Activated CD8-positive, alpha-beta memory T cell treated with anti-CD3 and anti-CD28 coated beads, Interleukin-2, amount 10 ng/mL, durations not matched to agents 7 days and 5 days (primary cell): Measurements from ENCODE around the gene ANO6. TPM values are rescaled to one million over a fixed set of nuclear protein-coding genes. Genes with fewer than 3 reads are reported as not detected.

Experiments
- ATAC-seq: fragments of 150-1000 bp; cut with Tn5 transposase; one replicate; pipeline ENCODE4 v1.10.0; 2021; ENCODE audit warnings: moderate library complexity
- CTCF ChIA-PET: fragments of 350-600 bp; sonication (Branson Sonifier 250); formaldehyde crosslinking; loops from one replicate; lab custom pipeline; 2021; ENCODE audit warnings: antibody characterized with exemption; lab: Charles Lee
- DNase-seq: peaks from one replicate; pipeline ENCODE4 v3.0.0-alpha.2; 2020
- H3K27ac Mint-ChIP-seq: one replicate; pipeline ENCODE4 v1.8.0; 2021; ENCODE audit warnings: mild to moderate bottlenecking, mixed read lengths
- H3K27me3 Mint-ChIP-seq: one replicate; pipeline ENCODE4 v1.8.0; 2021; ENCODE audit warnings: mixed read lengths
- H3K36me3 Mint-ChIP-seq: one replicate; pipeline ENCODE4 v1.8.0; 2021; ENCODE audit warnings: mild to moderate bottlenecking, mixed read lengths
- H3K4me1 Mint-ChIP-seq: one replicate; pipeline ENCODE4 v1.8.0; 2021; ENCODE audit warnings: mixed read lengths
- H3K4me3 Mint-ChIP-seq: one replicate; pipeline ENCODE4 v1.8.0; 2021; ENCODE audit warnings: mild to moderate bottlenecking, moderate library complexity, mixed read lengths
- H3K9me3 Mint-ChIP-seq: one replicate; pipeline ENCODE4 v1.8.0; 2022; ENCODE audit warnings: low read depth, mixed read lengths
- total RNA-seq, 2 experiments: library from RNA; stranded (reverse); gene quantifications; one replicate each; pipeline ENCODE4 v1.2.3, GENCODE V29; 2021

Gene ANO6
- total RNA-seq, 2 experiments from 2014 or later: 21.7 to 22.6 TPM

GRCh38 chr12:45191239-45191638 is 24.7 kb upstream of the ANO6 start:
- peaks cover 3% of the 10 kb centered on the region for H3K36me3 Mint-ChIP-seq
- DNase-seq (no peak), ATAC-seq (no peak)
- no peak overlapping the region for H3K27ac Mint-ChIP-seq
- H3K4me3 Mint-ChIP-seq: no peak overlapping the region
- no peaks in the 10 kb centered on the region for H3K9me3 Mint-ChIP-seq
- peaks cover 13% of the 10 kb centered on the region for H3K4me1 Mint-ChIP-seq
- CTCF ChIA-PET: interaction anchor here (0.7 to 1.3 kb wide), 4 partner anchors 14 to 1432 kb away, joined by 3 to 5 read pairs (median 3); partner anchors contain the start of genes IRAK4 and PUS7L
- H3K27me3 Mint-ChIP-seq: no peaks in the 10 kb centered on the region

- peaks cover 3% of the 10 kb centered on the region for H3K36me3 Mint-ChIP-seq
- no peak overlapping the region for H3K27ac Mint-ChIP-seq
- no peaks in the 10 kb centered on the region for H3K27me3 Mint-ChIP-seq
- H3K9me3 Mint-ChIP-seq: no peaks in the 10 kb centered on the region
- no peak for ATAC-seq
- no peak for DNase-seq
- CTCF ChIA-PET: no interaction called here
- no peak overlapping the region for H3K4me3 Mint-ChIP-seq
- H3K4me1 Mint-ChIP-seq: peaks cover 13% of the 10 kb centered on the region
These were observed 23.2 kb upstream of the ANO6 start for GRCh38 chr12:45192707-45193106.

GRCh38 chr12:45200491-45201043 is 15.3 kb upstream of the ANO6 start:
- CTCF ChIA-PET: interaction anchor here (0.8 to 1.0 kb wide), 3 partner anchors 11 to 1135 kb away, joined by 3 read pairs; partner anchors contain the start of gene ANO6
- ATAC-seq: peak; percentile 33
- Mint-ChIP-seq H3K27me3 (no peaks in the 10 kb centered on the region), H3K36me3 (peaks cover 1% of the 10 kb centered on the region), H3K27ac (no peak overlapping the region), H3K4me3 (peak overlapping the region; percentile 49), H3K9me3 (no peaks in the 10 kb centered on the region), H3K4me1 (peaks cover 18% of the 10 kb centered on the region)
- DNase-seq: no peak

DNA sequence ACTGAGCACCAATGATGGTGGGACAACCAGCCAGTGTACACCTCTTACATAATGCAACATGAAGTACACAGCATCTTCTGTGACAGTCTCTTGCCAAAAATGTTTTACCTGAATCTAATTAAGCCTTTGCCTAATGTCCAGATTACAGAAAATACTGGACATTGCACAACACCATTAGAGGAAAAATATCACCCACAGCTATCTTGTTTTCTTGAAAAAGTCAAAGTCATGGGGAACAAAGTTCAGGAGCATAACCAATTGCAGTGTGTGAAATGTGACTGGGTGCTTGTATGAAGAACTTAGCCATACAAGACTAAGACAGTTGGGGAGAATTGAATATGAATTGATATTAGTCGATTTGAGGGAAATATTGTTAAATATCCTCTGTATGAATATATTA is 12.1 kb upstream of the ANO6 start:
- no peaks in the 10 kb centered on the region for H3K27me3 Mint-ChIP-seq
- peaks cover 1% of the 10 kb centered on the region for H3K36me3 Mint-ChIP-seq
- CTCF ChIA-PET: no interaction called here
- H3K4me3 Mint-ChIP-seq: no peak overlapping the region
- no peak overlapping the region for H3K27ac Mint-ChIP-seq
- no peaks in the 10 kb centered on the region for H3K9me3 Mint-ChIP-seq
- ATAC-seq (no peak), DNase-seq (no peak)
- H3K4me1 Mint-ChIP-seq: peaks cover 18% of the 10 kb centered on the region

GRCh38 chr12:45204757-45205156 is 11.1 kb upstream of the ANO6 start:
- Mint-ChIP-seq H3K27ac (no peak overlapping the region), H3K9me3 (no peaks in the 10 kb centered on the region), H3K4me1 (peaks cover 14% of the 10 kb centered on the region), H3K36me3 (peaks cover 1% of the 10 kb centered on the region), H3K27me3 (no peaks in the 10 kb centered on the region), H3K4me3 (no peak overlapping the region)
- DNase-seq (no peak), ATAC-seq (no peak)
- CTCF ChIA-PET: interaction anchor here (1.0 kb wide), 1 partner anchor 13 kb away, joined by 3 read pairs; no protein-coding TSS in a partner anchor

DNA sequence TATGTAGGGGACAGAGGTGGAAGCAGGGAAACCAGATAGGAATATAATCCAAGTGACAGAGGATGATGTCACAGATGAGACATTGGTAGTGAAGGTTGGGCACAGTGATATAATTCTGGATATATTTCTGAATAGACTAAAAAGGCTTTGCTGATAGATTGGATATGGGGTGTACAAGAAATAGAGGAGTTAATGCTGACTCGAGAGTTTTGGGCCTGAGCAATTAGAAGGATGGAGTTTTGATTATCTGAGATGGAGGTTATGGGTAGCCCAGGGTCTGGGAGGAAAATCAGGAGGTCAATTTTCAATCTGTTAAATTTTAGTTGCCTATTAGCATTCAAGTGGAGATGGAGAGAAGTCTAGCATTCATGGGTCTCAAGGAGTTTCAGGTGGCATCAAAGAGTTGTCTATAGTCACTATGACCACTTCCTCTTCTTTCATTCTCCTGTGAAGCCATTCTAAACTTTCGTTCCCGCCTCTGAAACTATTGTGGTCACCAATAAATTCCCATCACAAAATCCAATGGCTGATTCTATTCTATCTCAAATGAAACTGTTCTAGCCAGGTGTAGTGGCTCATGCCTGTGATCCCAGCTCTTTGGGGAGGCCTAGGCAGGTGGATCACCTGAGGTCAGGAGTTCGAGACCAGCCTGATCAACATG is 10.6 kb upstream of the ANO6 start:
- Mint-ChIP-seq H3K27me3 (no peaks in the 10 kb centered on the region), H3K4me3 (no peak overlapping the region), H3K36me3 (peaks cover 1% of the 10 kb centered on the region), H3K4me1 (peaks cover 10% of the 10 kb centered on the region), H3K27ac (no peak overlapping the region), H3K9me3 (no peaks in the 10 kb centered on the region)
- ATAC-seq: no peak
- DNase-seq: no peak
- CTCF ChIA-PET: interaction anchor here (0.7 to 1.0 kb wide), 3 partner anchors 11 to 203 kb away, joined by 3 read pairs; no protein-coding TSS in a partner anchor

DNA sequence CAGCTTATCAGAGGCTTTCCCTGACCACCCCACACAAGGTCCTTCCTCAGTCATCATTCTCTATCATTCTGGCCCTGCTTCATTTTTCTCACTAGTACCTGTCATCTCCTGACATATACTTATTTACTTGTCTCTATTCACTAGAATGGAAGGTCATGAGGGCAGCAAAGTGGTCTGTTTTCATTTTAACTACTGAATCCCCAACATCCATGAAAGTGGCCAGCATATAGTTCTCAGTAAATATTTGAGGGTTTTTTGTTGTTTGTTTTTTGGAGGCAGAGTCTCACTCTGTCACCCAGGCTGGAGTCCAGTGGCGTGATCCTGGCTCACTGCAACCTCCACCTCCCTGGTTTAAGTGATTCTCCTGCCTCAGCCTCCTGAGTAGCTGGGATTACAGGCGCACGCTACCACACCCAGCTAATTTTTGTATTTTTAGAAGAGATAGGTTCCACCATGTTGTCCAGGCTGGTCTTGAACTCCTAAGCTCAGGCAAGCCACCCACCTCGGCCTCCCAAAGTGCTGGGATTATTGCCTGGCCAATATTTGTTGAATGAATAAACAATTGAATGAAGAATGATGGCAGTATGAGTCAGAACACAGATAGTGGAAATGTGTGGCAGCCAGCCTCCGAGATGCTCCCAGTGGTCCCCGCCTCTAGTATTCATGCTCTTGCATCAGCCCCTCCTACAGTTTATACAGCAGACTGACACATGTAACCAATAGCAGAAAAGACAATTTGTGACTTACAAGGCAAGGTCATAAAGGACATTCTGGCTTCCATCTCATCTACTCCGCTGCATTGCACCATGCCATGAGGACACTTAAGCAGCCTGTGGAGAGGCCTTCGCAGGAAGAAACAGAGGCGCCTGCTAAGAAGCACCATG is 7.0 kb upstream of the ANO6 start:
- no peak overlapping the region for H3K27ac Mint-ChIP-seq
- H3K27me3 Mint-ChIP-seq: no peaks in the 10 kb centered on the region
- H3K4me3 Mint-ChIP-seq: no peak overlapping the region
- CTCF ChIA-PET: no interaction called here
- H3K9me3 Mint-ChIP-seq: no peaks in the 10 kb centered on the region
- peaks cover under 1% of the 10 kb centered on the region for H3K4me1 Mint-ChIP-seq
- DNase-seq (no peak), ATAC-seq (no peak)
- H3K36me3 Mint-ChIP-seq: no peaks in the 10 kb centered on the region

DNA sequence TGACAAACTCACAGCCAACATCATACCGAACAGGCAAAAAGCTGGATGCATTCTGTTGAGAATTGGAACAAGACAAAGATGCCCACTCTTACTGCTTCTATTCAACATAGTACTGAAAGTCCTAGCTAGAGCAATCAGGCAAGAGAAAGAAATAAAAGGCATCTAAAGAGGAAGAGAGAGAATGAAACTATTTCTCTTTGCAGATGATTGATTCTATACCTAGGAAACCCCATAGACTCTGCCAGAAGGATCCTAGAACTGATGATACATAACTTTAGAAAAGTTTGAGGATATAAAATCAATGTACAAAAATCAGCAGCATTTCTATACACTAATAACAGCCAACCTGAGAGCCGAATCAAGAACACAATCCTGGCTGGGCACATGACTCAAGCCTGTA is 6.1 kb upstream of the ANO6 start:
- peaks cover 9% of the 10 kb centered on the region for H3K4me1 Mint-ChIP-seq
- H3K4me3 Mint-ChIP-seq: no peak overlapping the region
- no peaks in the 10 kb centered on the region for H3K27me3 Mint-ChIP-seq
- no peaks in the 10 kb centered on the region for H3K9me3 Mint-ChIP-seq
- ATAC-seq (no peak), DNase-seq (no peak)
- no peak overlapping the region for H3K27ac Mint-ChIP-seq
- CTCF ChIA-PET: no interaction called here
- H3K36me3 Mint-ChIP-seq: no peaks in the 10 kb centered on the region

GRCh38 chr12:45212064-45212463 is 3.8 kb upstream of the ANO6 start:
- H3K36me3 Mint-ChIP-seq: no peaks in the 10 kb centered on the region
- no peaks in the 10 kb centered on the region for H3K27me3 Mint-ChIP-seq
- ATAC-seq: no peak
- H3K4me3 Mint-ChIP-seq: no peak overlapping the region
- peaks cover 15% of the 10 kb centered on the region for H3K4me1 Mint-ChIP-seq
- no peak for DNase-seq
- no peaks in the 10 kb centered on the region for H3K9me3 Mint-ChIP-seq
- CTCF ChIA-PET: no interaction called here
- no peak overlapping the region for H3K27ac Mint-ChIP-seq

DNA sequence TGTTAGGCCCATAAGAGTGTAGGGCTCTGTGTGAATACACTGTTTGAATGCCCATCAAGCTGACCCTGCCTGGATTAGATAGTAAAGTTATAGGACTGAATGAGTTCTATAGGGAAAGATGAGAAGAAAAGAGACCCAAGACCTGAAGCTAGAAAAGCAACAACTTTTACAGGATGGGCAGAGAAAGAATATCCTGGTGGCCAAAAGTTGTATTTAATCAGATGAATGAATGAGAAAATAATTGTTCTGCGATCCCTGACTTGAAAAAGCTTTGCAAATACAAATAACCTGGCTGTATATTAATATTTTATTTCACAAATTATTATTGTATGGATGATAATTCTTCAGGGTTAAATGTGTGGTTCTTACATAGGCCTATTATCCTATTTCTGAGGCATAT is 2.8 kb upstream of the ANO6 start:
- H3K27ac Mint-ChIP-seq: no peak overlapping the region
- no peak for DNase-seq
- no peak for ATAC-seq
- H3K4me3 Mint-ChIP-seq: no peak overlapping the region
- peaks cover 25% of the 10 kb centered on the region for H3K4me1 Mint-ChIP-seq
- H3K27me3 Mint-ChIP-seq: no peaks in the 10 kb centered on the region
- no peaks in the 10 kb centered on the region for H3K9me3 Mint-ChIP-seq
- no peaks in the 10 kb centered on the region for H3K36me3 Mint-ChIP-seq
- CTCF ChIA-PET: no interaction called here

DNA sequence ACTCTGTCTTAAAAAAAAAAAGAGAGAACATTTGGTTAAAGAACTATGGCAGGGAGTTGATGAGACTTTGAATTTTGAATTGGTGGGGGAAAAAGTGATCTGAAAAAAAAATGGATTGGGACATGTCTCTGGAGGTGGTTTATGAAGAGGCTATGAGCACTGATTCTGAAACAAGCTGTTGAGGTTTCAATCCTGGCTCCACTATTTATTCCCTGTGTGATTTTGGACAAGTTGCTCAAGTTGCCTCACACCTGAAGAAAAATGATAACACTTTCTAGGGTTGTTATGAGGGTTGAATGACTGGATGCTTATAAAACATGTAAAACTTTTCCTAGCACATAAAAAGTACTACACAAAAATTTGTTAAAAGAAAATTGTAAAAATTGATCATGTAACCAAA is 1.8 kb upstream of the ANO6 start:
- ATAC-seq (no peak), DNase-seq (no peak)
- CTCF ChIA-PET: interaction anchor here (1.2 to 1.8 kb wide), 3 partner anchors 16 to 44 kb away, joined by 3 to 5 read pairs (median 4); no protein-coding TSS in a partner anchor
- no peak overlapping the region for H3K4me3 Mint-ChIP-seq
- H3K27ac Mint-ChIP-seq: no peak overlapping the region
- H3K27me3 Mint-ChIP-seq: no peaks in the 10 kb centered on the region
- no peaks in the 10 kb centered on the region for H3K9me3 Mint-ChIP-seq
- no peaks in the 10 kb centered on the region for H3K36me3 Mint-ChIP-seq
- H3K4me1 Mint-ChIP-seq: peaks cover 31% of the 10 kb centered on the region

GRCh38 chr12:45214749-45215418 is 1.0 kb upstream of the ANO6 start:
- H3K4me3 Mint-ChIP-seq: peak overlapping the region; percentile 94
- ATAC-seq (no peak), DNase-seq (no peak)
- peaks cover 37% of the 10 kb centered on the region for H3K4me1 Mint-ChIP-seq
- peak overlapping the region; percentile 93 for H3K27ac Mint-ChIP-seq
- no peaks in the 10 kb centered on the region for H3K9me3 Mint-ChIP-seq
- CTCF ChIA-PET: interaction anchor here (1.0 to 1.8 kb wide), 7 partner anchors 12 to 515 kb away, joined by 3 to 5 read pairs (median 4); partner anchors contain the start of gene ARID2
- no peaks in the 10 kb centered on the region for H3K27me3 Mint-ChIP-seq
- H3K36me3 Mint-ChIP-seq: no peaks in the 10 kb centered on the region
